Stomach (tissue), 4 donors: ENCODE results near the gene GNG7.
"Not testable (repeated sequence)": the region's sequence is repeated elsewhere in the genome, so short reads cannot be mapped to it uniquely, and the experiment has no call there.

Source experiments
- CTCF ChIP-seq, 7 experiments: fragments of 450-650 bp in 4 of 7; fragments of 200-600 bp in 3 of 7; sonication (generic) in 3 of 7; IDR thresholded peaks; one replicate each; pipeline ENCODE4 v1.5.1; 2016 to 2019; ENCODE audit warnings: antibody characterized with exemption in 7 of 7, control low read depth in 2 of 7, mild to moderate bottlenecking in 1 of 7
- POLR2A ChIP-seq, 4 donors: fragments of 450-650 bp; IDR thresholded peaks; one replicate each; pipeline ENCODE4 v1.6.1; 2016; ENCODE audit warnings: antibody characterized with exemption in 4 of 4, control low read depth in 2 of 4, mild to moderate bottlenecking in 1 of 4, moderate library complexity in 1 of 4

DNA sequence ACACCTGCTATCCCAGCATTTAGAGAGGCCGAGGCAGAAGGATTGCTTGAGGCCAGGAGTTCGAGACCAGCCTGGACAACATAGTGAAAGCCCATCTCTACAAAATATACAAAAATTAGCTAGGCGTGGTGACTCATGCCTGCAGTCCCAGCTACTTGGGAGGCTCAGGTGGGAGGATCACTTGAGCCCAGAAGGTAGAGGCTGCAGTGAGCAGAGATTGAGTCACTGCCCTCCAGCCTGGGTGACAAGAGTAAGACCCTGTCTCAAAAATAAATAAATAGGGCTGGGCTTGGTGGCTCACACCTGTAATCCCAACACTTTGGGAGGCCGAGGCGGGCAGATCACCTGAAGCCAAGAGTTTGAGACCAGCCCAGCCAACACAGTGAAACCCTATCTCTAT, 238.8 kb downstream of the GNG7 start:
- TF ChIP-seq CTCF, POLR2A (IDR thresholded peaks at IDR 0.05): not testable (repeated sequence)
